GM23248 (cell line): Measurements from ENCODE around the gene FAM174C.

ENCODE experiments used
- EZH2 ChIP-seq: fragments of 200-600 bp; sonication (generic); IDR thresholded peaks from 2 replicates; pipeline ENCODE4 v1.6.1; 2018; ENCODE audit warnings: antibody characterized with exemption, mild to moderate bottlenecking; ENCODE audit not compliant: insufficient read depth, poor library complexity, severe bottlenecking
- EZH2phosphoT487 ChIP-seq: fragments of 200-600 bp; sonication (generic); IDR thresholded peaks from 2 replicates; pipeline ENCODE4 v1.6.1; 2018; ENCODE audit warnings: antibody characterized with exemption, moderate library complexity, mild to moderate bottlenecking, low read depth; ENCODE audit not compliant: insufficient read depth

DNA sequence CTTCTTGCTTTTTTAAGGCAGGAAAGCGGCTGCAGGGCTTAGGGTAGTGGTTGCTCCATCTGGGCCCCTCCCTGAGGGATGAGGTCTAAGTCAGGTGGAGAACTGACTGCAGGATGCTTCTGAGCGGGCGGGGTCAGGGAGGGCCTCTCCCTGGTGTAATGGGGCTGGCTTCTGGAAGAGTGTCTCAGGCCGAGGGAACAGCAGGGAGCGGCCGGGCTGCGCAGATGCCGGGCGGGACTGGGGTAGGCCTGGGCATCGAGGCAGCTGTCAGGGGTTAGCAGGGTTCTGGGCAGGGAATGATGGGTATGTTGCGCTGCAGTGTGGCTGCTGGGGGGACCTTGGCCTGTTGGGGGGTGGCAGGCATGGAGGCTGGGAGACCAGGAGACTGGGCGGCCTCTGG is 2.7 kb downstream of the FAM174C start:
- no peak for TF ChIP-seq EZH2
- TF ChIP-seq EZH2phosphoT487, result no peak
